ENCODE results near the gene APBA2.

- TF ChIP-seq ZNF263 (CRISPR knock-in tag; IDR thresholded peaks at IDR 0.05; ENCODE audit: low read depth): no peak
- no peak for TF ChIP-seq E2F1 (CRISPR knock-in tag; IDR thresholded peaks at IDR 0.05)
Observed at GRCh38 chr15:28880680-28881079, 5.1 kb upstream of the APBA2 start.
